Measurements from ENCODE around the gene CABP5.

GRCh38 chr19:48090281-48090802, 46.5 kb upstream of the CABP5 start:
- TF ChIP-seq CTCF (conservative IDR thresholded peaks at IDR 0.05 in 1 of 2, IDR thresholded peaks at IDR 0.05 in 1 of 2; ENCODE audit: low read depth in 1 of 2, low read length in 2 of 2) (no peak), EZH2 (IDR thresholded peaks at IDR 0.05; ENCODE audit: low read length, missing control alignments) (no peak)
